Muscle layer of duodenum (tissue), 2 donors: ENCODE measurements around the gene PRTFDC1.
"Not testable (repeated sequence)": the region's sequence is repeated elsewhere in the genome, so short reads cannot be mapped to it uniquely, and the experiment has no call there.

Experiments
- H3K27ac ChIP-seq: one replicate; pipeline ENCODE4 v1.7.0; 2013; ENCODE audit warnings: mild to moderate bottlenecking, low read length
- H3K27me3 ChIP-seq: one replicate; pipeline ENCODE4 v1.7.0; 2013; ENCODE audit warnings: low read depth, mild to moderate bottlenecking, control low read depth, low read length
- H3K36me3 ChIP-seq, 2 donors: one replicate each; pipeline ENCODE4 v1.7.0; 2013; ENCODE audit warnings: low read length in 2 of 2, control low read depth in 1 of 2, mild to moderate bottlenecking in 1 of 2; ENCODE audit not compliant: insufficient read depth in 2 of 2, control insufficient read depth in 1 of 2
- H3K4me1 ChIP-seq, 2 donors: one replicate each; pipeline ENCODE4 v1.7.0; 2013; ENCODE audit warnings: low read length in 2 of 2, mild to moderate bottlenecking in 2 of 2, control low read depth in 1 of 2, moderate library complexity in 1 of 2; ENCODE audit not compliant: insufficient read depth in 2 of 2, control insufficient read depth in 1 of 2
- H3K4me3 ChIP-seq, 2 donors: one replicate each; pipeline ENCODE4 v1.7.0; 2013; ENCODE audit warnings: low read length in 2 of 2, low read depth in 1 of 2, mild to moderate bottlenecking in 1 of 2
- H3K9me3 ChIP-seq, 2 donors: one replicate each; pipeline ENCODE4 v1.7.0; 2013; ENCODE audit warnings: low read length in 2 of 2, control low read depth in 1 of 2, mild to moderate bottlenecking in 1 of 2; ENCODE audit not compliant: control insufficient read depth in 1 of 2
- donor health status: healthy.

PRTFDC1 gene

GRCh38 chr10:24837781-24838180 is 114.6 kb downstream of the PRTFDC1 start:
- H3K9me3 ChIP-seq = not testable (repeated sequence)

GRCh38 chr10:24834869-24835268 is 117.5 kb downstream of the PRTFDC1 start:
- Histone ChIP-seq H3K4me1 (no peaks in the 10 kb centered on the region), H3K9me3 (no peaks in the 10 kb centered on the region), H3K4me3 (no peak overlapping the region), H3K27me3 (no peaks in the 10 kb centered on the region), H3K27ac (no peak overlapping the region), H3K36me3 (no peaks in the 10 kb centered on the region)

More at GRCh38 chr10:24837781-24838180, 114.6 kb downstream of the PRTFDC1 start:
- not testable (repeated sequence) for H3K4me1 ChIP-seq, H3K27me3 ChIP-seq, H3K27ac ChIP-seq, H3K4me3 ChIP-seq, H3K36me3 ChIP-seq

GRCh38 chr10:24826009-24826408 is 126.4 kb downstream of the PRTFDC1 start:
- Histone ChIP-seq H3K27me3 (no peaks in the 10 kb centered on the region), H3K27ac (no peak overlapping the region), H3K4me1 (no peaks in the 10 kb centered on the region), H3K36me3 (no peaks in the 10 kb centered on the region), H3K9me3 (no peaks in the 10 kb centered on the region), H3K4me3 (peak overlapping the region in 1 of 2 donors; percentile 19)

GRCh38 chr10:24825551-24825950 is 126.9 kb downstream of the PRTFDC1 start:
- no peaks in the 10 kb centered on the region for H3K4me1 ChIP-seq
- H3K9me3 ChIP-seq = no peaks in the 10 kb centered on the region
- no peak overlapping the region for H3K27ac ChIP-seq
- H3K36me3 ChIP-seq = no peaks in the 10 kb centered on the region
- H3K27me3 ChIP-seq = no peaks in the 10 kb centered on the region
- H3K4me3 ChIP-seq = no peak overlapping the region

- no peaks in the 10 kb centered on the region for H3K36me3 ChIP-seq
- no peaks in the 10 kb centered on the region for H3K27me3 ChIP-seq
- H3K4me1 ChIP-seq = no peaks in the 10 kb centered on the region
- H3K9me3 ChIP-seq = no peaks in the 10 kb centered on the region
- no peak overlapping the region for H3K4me3 ChIP-seq
- H3K27ac ChIP-seq = no peak overlapping the region
Observed at GRCh38 chr10:24824536-24824935, 127.9 kb downstream of the PRTFDC1 start.

DNA sequence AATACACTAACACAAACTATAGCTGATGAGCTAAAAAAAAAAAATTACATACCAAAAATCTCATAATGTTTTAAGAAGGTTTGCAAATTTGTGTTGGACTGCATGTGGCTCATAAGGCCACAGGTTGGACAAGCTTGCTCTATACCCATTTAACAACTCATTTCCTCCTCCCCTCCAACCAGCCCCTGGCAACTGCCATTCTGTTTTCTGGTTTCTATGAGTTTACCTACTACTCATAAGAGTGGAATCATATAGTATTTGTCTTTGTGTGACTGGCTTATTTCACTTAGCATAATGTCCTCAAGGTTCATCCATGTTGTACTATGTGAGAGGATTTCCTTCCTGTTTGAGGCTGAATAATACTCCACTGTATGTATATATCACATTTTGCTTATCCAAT is 128.3 kb downstream of the PRTFDC1 start:
- Histone ChIP-seq H3K27me3 (no peaks in the 10 kb centered on the region), H3K36me3 (no peaks in the 10 kb centered on the region), H3K27ac (no peak overlapping the region), H3K4me1 (no peaks in the 10 kb centered on the region), H3K4me3 (no peak overlapping the region), H3K9me3 (no peaks in the 10 kb centered on the region)

DNA sequence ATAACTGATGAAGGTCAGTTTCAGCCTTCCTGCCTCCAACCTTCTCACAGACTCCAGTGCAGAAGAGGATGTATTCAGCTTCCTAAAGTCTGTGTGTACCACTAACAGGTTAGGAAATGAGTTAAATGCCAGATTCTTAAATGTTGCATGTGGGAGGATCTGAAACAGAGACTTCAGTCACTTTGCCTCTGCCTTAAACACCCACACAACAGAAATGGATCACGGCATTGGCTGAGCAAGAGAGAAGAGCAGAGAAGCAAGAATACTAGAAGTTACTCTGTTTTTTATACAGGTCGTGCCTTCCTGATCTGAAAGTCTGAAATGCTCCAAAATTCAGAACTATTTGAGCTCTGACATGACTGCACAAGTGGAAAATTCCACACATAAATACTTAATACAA is 129.8 kb downstream of the PRTFDC1 start:
- Histone ChIP-seq H3K27ac (no peak overlapping the region), H3K4me1 (no peaks in the 10 kb centered on the region), H3K4me3 (no peak overlapping the region), H3K9me3 (no peaks in the 10 kb centered on the region), H3K27me3 (no peaks in the 10 kb centered on the region), H3K36me3 (no peaks in the 10 kb centered on the region)

DNA sequence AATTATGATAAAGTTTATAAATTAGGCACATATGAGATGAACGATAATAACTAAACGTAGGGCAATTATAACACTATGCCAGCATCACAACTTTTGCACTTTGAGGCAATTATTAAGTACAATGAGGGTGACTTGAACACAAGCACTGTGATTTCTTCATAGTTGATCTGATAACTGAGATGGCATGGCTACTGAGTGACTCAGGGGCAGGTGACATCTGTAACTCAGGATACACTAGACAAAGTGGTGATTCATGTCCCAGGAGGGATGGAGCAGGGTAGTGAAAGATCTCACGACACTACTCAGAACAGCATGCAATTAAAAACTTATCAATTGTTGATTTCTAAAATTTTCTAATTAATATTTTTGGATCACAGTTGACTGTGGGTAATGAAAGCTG is 130.4 kb downstream of the PRTFDC1 start:
- H3K36me3 ChIP-seq = no peaks in the 10 kb centered on the region
- no peaks in the 10 kb centered on the region for H3K9me3 ChIP-seq
- no peak overlapping the region for H3K4me3 ChIP-seq
- no peaks in the 10 kb centered on the region for H3K27me3 ChIP-seq
- no peaks in the 10 kb centered on the region for H3K4me1 ChIP-seq
- H3K27ac ChIP-seq = no peak overlapping the region

DNA sequence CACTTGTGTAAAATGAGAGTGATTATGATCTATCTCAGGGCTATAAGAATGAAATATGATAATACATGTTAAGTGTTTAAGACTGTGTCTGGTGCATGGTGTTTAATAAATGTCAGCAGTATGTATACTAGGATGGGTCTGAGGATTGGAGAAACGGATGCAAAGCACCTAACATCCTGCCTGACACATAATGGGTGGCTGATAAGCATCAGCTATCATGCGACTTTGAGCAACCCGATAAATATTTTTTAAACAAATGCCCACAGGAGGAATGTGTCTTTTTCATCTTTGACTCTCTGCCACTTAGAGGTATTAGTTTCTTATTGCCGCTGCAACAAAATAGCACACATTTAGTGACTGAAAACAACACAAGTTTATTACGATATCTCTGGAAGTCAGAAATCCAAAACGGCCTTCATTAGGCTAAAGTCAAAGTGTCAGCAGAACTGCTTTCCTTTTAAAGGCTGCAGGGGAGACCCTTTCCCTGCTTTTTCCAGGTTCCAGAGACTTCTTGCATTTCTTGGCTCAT is 135.5 kb downstream of the PRTFDC1 start:
- Histone ChIP-seq H3K36me3 (no peaks in the 10 kb centered on the region), H3K4me1 (no peaks in the 10 kb centered on the region), H3K4me3 (no peak overlapping the region), H3K27me3 (no peaks in the 10 kb centered on the region), H3K9me3 (no peaks in the 10 kb centered on the region), H3K27ac (no peak overlapping the region)

GRCh38 chr10:24814568-24815313 is 137.7 kb downstream of the PRTFDC1 start:
- Histone ChIP-seq H3K9me3 (no peaks in the 10 kb centered on the region), H3K4me3 (no peak overlapping the region), H3K27me3 (no peaks in the 10 kb centered on the region), H3K27ac (no peak overlapping the region), H3K4me1 (no peaks in the 10 kb centered on the region), H3K36me3 (no peaks in the 10 kb centered on the region)

- no peaks in the 10 kb centered on the region for H3K27me3 ChIP-seq
- no peak overlapping the region for H3K27ac ChIP-seq
- H3K4me3 ChIP-seq = no peak overlapping the region
- no peaks in the 10 kb centered on the region for H3K36me3 ChIP-seq
- H3K4me1 ChIP-seq = no peaks in the 10 kb centered on the region
- no peaks in the 10 kb centered on the region for H3K9me3 ChIP-seq
Observed at GRCh38 chr10:24813856-24814255, 138.6 kb downstream of the PRTFDC1 start.

- no peak overlapping the region for H3K27ac ChIP-seq
- no peaks in the 10 kb centered on the region for H3K9me3 ChIP-seq
- no peaks in the 10 kb centered on the region for H3K27me3 ChIP-seq
- H3K36me3 ChIP-seq = no peaks in the 10 kb centered on the region
- H3K4me1 ChIP-seq = no peaks in the 10 kb centered on the region
- no peak overlapping the region for H3K4me3 ChIP-seq
Observed at GRCh38 chr10:24806262-24806661, 146.1 kb downstream of the PRTFDC1 start.
